Measurements from ENCODE around the gene MAGIX. TPM values are rescaled to one million over a fixed set of nuclear protein-coding genes. Genes with fewer than 3 reads are reported as not detected.
A peak's percentile ranks its signal among the peaks of the same experiment; 100 is the strongest.
"Not testable (repeated sequence)": the region's sequence is repeated elsewhere in the genome, so short reads cannot be mapped to it uniquely, and the experiment has no call there.

MAGIX gene
- total RNA-seq, 2 donors from 2014 or later, result 1.0 to 1.1 TPM

GRCh38 chrX:49147282-49147681, 15.3 kb upstream of the MAGIX start:
- Mint-ChIP-seq H3K27ac (no peak overlapping the region), H3K4me1 (peaks cover 3% of the 10 kb centered on the region), H3K4me3 (no peak overlapping the region), H3K36me3 (ENCODE audit: low read depth) (no peaks in the 10 kb centered on the region), H3K27me3 (no peaks in the 10 kb centered on the region)
- no peaks in the 10 kb centered on the region for H3K9me3 ChIP-seq (ENCODE audit: control insufficient read depth, low read length, poor library complexity, severe bottlenecking)
- ATAC-seq, result no peak
- no peak for DNase-seq

GRCh38 chrX:49147936-49148335, 14.6 kb upstream of the MAGIX start:
- no peaks in the 10 kb centered on the region for H3K9me3 ChIP-seq (ENCODE audit: control insufficient read depth, low read length, poor library complexity, severe bottlenecking)
- no peaks in the 10 kb centered on the region for H3K36me3 Mint-ChIP-seq (ENCODE audit: low read depth)
- H3K4me1 Mint-ChIP-seq, result peaks cover 3% of the 10 kb centered on the region
- DNase-seq (no peak), ATAC-seq (no peak)
- H3K27me3 Mint-ChIP-seq, result no peaks in the 10 kb centered on the region
- H3K4me3 Mint-ChIP-seq, result no peak overlapping the region
- no peak overlapping the region for H3K27ac Mint-ChIP-seq

- not testable (repeated sequence) for H3K4me3 Mint-ChIP-seq; ATAC-seq; DNase-seq; H3K27me3 Mint-ChIP-seq; H3K4me1 Mint-ChIP-seq; H3K9me3 ChIP-seq (ENCODE audit: control insufficient read depth, low read length, poor library complexity, severe bottlenecking); H3K36me3 Mint-ChIP-seq (ENCODE audit: low read depth); H3K27ac Mint-ChIP-seq
Observed at GRCh38 chrX:49148390-49149100, 14.0 kb upstream of the MAGIX start.

GRCh38 chrX:49149291-49149690, 13.3 kb upstream of the MAGIX start:
- not testable (repeated sequence) for DNase-seq; H3K9me3 ChIP-seq (ENCODE audit: control insufficient read depth, low read length, poor library complexity, severe bottlenecking); H3K36me3 Mint-ChIP-seq (ENCODE audit: low read depth); H3K4me3 Mint-ChIP-seq; H3K4me1 Mint-ChIP-seq; H3K27me3 Mint-ChIP-seq; ATAC-seq; H3K27ac Mint-ChIP-seq

GRCh38 chrX:49153467-49153866, 9.1 kb upstream of the MAGIX start:
- Mint-ChIP-seq H3K27me3 (no peaks in the 10 kb centered on the region), H3K27ac (no peak overlapping the region), H3K4me3 (no peak overlapping the region), H3K4me1 (peaks cover 13% of the 10 kb centered on the region), H3K36me3 (ENCODE audit: low read depth) (no peaks in the 10 kb centered on the region)
- H3K9me3 ChIP-seq (ENCODE audit: control insufficient read depth, low read length, poor library complexity, severe bottlenecking), result no peaks in the 10 kb centered on the region
- DNase-seq, result no peak
- no peak for ATAC-seq

- ATAC-seq, result peak; percentile 6
- Mint-ChIP-seq H3K36me3 (ENCODE audit: low read depth) (no peaks in the 10 kb centered on the region), H3K27me3 (no peaks in the 10 kb centered on the region), H3K4me3 (peak overlapping the region; percentile 95), H3K27ac (peak overlapping the region; percentile 86), H3K4me1 (peaks cover 13% of the 10 kb centered on the region)
- DNase-seq, result peak in 1 of 3 donors; percentile 12
- H3K9me3 ChIP-seq (ENCODE audit: control insufficient read depth, low read length, poor library complexity, severe bottlenecking), result no peaks in the 10 kb centered on the region
Observed at GRCh38 chrX:49155243-49155899, 7.2 kb upstream of the MAGIX start.

- no peaks in the 10 kb centered on the region for H3K27me3 Mint-ChIP-seq
Observed at GRCh38 chrX:49155900-49156837, 6.4 kb upstream of the MAGIX start.

GRCh38 chrX:49157194-49157593, 5.4 kb upstream of the MAGIX start:
- Mint-ChIP-seq H3K36me3 (ENCODE audit: low read depth) (no peaks in the 10 kb centered on the region), H3K4me3 (no peak overlapping the region), H3K4me1 (peaks cover 11% of the 10 kb centered on the region), H3K27ac (no peak overlapping the region), H3K27me3 (no peaks in the 10 kb centered on the region)
- ATAC-seq, result no peak
- no peak for DNase-seq
- no peaks in the 10 kb centered on the region for H3K9me3 ChIP-seq (ENCODE audit: control insufficient read depth, low read length, poor library complexity, severe bottlenecking)

More at GRCh38 chrX:49155900-49156837, 6.4 kb upstream of the MAGIX start:
- H3K4me3 Mint-ChIP-seq, result peak overlapping the region; percentile 95
- ATAC-seq (peak; percentile 97), DNase-seq (peak; percentile 74 to 77 (median 75))
- peak overlapping the region; percentile 86 for H3K27ac Mint-ChIP-seq
- H3K4me1 Mint-ChIP-seq, result peaks cover 11% of the 10 kb centered on the region
- no peaks in the 10 kb centered on the region for H3K9me3 ChIP-seq (ENCODE audit: control insufficient read depth, low read length, poor library complexity, severe bottlenecking)
- no peaks in the 10 kb centered on the region for H3K36me3 Mint-ChIP-seq (ENCODE audit: low read depth)

- no peaks in the 10 kb centered on the region for H3K9me3 ChIP-seq (ENCODE audit: control insufficient read depth, low read length, poor library complexity, severe bottlenecking)
- ATAC-seq (no peak), DNase-seq (no peak)
- Mint-ChIP-seq H3K36me3 (ENCODE audit: low read depth) (no peaks in the 10 kb centered on the region), H3K27me3 (no peaks in the 10 kb centered on the region), H3K4me1 (peaks cover 13% of the 10 kb centered on the region), H3K27ac (no peak overlapping the region), H3K4me3 (no peak overlapping the region)
Observed at GRCh38 chrX:49160908-49161307, 1.6 kb upstream of the MAGIX start.

GRCh38 chrX:49161632-49162031, 926 bp upstream of the MAGIX start:
- no peak overlapping the region for H3K27ac Mint-ChIP-seq
- no peaks in the 10 kb centered on the region for H3K9me3 ChIP-seq (ENCODE audit: control insufficient read depth, low read length, poor library complexity, severe bottlenecking)
- no peaks in the 10 kb centered on the region for H3K36me3 Mint-ChIP-seq (ENCODE audit: low read depth)
- H3K4me1 Mint-ChIP-seq, result peaks cover 12% of the 10 kb centered on the region
- no peak for ATAC-seq
- no peak for DNase-seq
- no peaks in the 10 kb centered on the region for H3K27me3 Mint-ChIP-seq
- H3K4me3 Mint-ChIP-seq, result no peak overlapping the region

- Mint-ChIP-seq H3K4me3 (peak overlapping the region; percentile 89), H3K36me3 (ENCODE audit: low read depth) (no peaks in the 10 kb centered on the region), H3K27me3 (no peaks in the 10 kb centered on the region), H3K27ac (peak overlapping the region; percentile 87), H3K4me1 (peaks cover 18% of the 10 kb centered on the region)
- peak; percentile 73 to 77 (median 74) for DNase-seq
- no peaks in the 10 kb centered on the region for H3K9me3 ChIP-seq (ENCODE audit: control insufficient read depth, low read length, poor library complexity, severe bottlenecking)
- ATAC-seq, result peak; percentile 60
Observed at GRCh38 chrX:49163555-49164419, 1.2 kb downstream of the MAGIX start.

- Mint-ChIP-seq H3K4me1 (peaks cover 18% of the 10 kb centered on the region), H3K27ac (peak overlapping the region; percentile 96), H3K27me3 (no peaks in the 10 kb centered on the region), H3K4me3 (peak overlapping the region; percentile 89), H3K36me3 (ENCODE audit: low read depth) (no peaks in the 10 kb centered on the region)
- ATAC-seq, result no peak
- H3K9me3 ChIP-seq (ENCODE audit: control insufficient read depth, low read length, poor library complexity, severe bottlenecking), result no peaks in the 10 kb centered on the region
- no peak for DNase-seq
Observed at GRCh38 chrX:49164589-49165360, 2.2 kb downstream of the MAGIX start.
